IPS-20b (cell line): ENCODE data around the gene PPRC1.

Source experiments
- H3K27ac ChIP-seq: one replicate; pipeline ENCODE4 v1.5.1; 2013; ENCODE audit warnings: low read length
- H3K27me3 ChIP-seq: 2 replicates; pipeline ENCODE4 v1.6.1; 2013; ENCODE audit warnings: mild to moderate bottlenecking, low read length, inconsistent platforms; ENCODE audit not compliant: insufficient read depth
- H3K36me3 ChIP-seq: 2 replicates; pipeline ENCODE4 v1.6.1; 2013; ENCODE audit warnings: low read depth, mild to moderate bottlenecking, inconsistent platforms, low read length, moderate library complexity; ENCODE audit not compliant: insufficient read depth
- H3K4me1 ChIP-seq: 2 replicates; pipeline ENCODE4 v1.6.1; 2013; ENCODE audit warnings: mild to moderate bottlenecking, control low read depth, inconsistent platforms, low read length, moderate library complexity; ENCODE audit not compliant: insufficient read depth
- H3K4me3 ChIP-seq: 2 replicates; pipeline ENCODE4 v1.5.1; 2013; ENCODE audit warnings: mild to moderate bottlenecking, low read length, inconsistent platforms
- H3K9ac ChIP-seq: 2 replicates; pipeline ENCODE4 v1.6.1; 2013; ENCODE audit warnings: low read depth, mild to moderate bottlenecking, inconsistent platforms, low read length, moderate library complexity
- H3K9me3 ChIP-seq: 2 replicates; pipeline ENCODE4 v1.6.1; 2013; ENCODE audit warnings: mild to moderate bottlenecking, low read depth, low read length, inconsistent platforms; ENCODE audit not compliant: insufficient read depth

The PPRC1 gene

DNA sequence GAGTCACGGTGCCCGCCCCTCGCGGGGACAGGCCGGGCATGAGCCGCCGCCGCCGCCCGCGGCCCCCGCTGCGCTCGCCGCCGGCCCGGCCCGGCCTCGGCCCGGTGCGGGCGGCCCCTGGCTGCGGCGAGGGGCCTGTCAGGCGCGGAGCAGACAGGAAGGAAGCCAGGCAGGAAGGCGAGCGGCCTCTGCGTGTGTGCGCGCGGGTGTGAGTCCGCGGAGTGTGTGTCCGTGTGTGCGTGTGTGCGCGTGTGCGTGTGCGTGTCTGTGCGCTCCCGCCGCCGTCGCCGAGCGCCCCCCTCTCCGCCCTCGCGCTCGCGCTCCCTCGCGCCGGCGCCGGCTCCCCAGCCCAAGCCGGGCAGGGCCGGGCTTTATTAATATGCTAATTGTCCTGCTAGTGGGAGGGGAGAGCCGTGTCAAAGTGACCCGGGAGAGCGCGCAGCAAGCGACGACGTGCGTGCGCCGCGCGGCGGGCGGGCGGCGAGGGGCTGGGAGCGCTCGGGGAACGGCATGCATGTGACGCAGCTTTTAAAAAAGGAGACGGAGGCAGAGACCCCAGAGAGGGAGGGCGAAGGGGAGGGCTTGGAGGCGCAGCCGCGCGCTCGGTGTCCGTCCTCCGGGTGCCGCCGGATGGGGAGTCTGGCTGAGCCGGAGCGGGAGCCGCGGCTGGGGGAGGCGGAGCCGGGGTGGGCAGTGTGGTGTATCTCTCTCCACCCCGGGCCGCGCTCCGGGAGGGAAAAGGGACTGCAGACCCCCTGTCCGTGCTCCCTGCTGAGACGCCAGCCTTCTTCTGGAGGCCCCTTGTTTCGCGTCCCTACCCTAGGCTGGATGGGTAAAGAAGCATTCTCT, 12.5 kb upstream of the PPRC1 start, which contains the start of gene LDB1:
TSS of gene LDB1 (minus strand) at position 227 of the 849 bp plus-strand sequence. CDS start 258 bp downstream, outside the sequence.
- peak within 1 kb of the TSS; percentile 82 for H3K4me3 ChIP-seq

DNA sequence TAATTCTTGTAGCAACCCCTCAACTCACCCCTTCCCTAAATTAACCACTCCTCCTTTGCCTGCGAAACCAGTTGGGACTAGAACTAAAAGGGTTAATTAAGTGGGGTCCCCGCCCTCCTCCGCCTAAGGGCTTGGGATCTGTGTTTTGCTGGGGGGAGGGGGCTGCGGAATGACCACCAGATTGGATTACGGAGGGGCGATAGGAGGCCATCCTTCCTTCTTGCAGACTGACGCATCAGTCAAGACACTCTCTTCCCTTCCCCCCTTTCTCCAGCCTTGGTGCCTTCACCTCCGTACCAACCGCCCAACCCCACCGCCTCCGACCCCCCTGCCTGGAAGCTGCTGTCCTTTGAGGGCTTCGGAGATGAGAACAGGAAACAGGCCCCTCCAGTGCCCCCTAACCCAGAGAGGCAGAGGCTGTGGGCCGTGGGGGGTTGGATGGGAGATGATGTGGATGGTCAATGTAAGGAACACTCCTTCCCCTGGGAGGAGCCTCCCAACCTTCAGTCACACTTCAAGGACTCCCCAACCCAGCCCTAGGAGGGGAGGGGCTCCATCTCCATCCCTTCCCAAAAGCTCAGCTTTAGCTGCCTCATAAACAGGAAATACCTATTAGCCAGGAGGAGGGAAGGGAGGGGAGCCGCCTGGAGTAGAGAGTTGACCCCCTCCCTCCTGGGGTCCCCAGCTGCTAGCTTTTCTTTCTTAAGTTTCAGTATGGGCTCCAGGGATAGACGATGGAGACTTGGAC, 11.7 kb upstream of the PPRC1 start:
- no peaks in the 10 kb centered on the region for H3K9me3 ChIP-seq
- peaks cover 42% of the 10 kb centered on the region for H3K4me1 ChIP-seq
- peak overlapping the region; percentile 93 for H3K27ac ChIP-seq
- H3K27me3 ChIP-seq, result no peaks in the 10 kb centered on the region
- peak overlapping the region; percentile 85; the same call in 1 of the 2 replicates for H3K9ac ChIP-seq
- H3K4me3 ChIP-seq, result peak overlapping the region; percentile 82
- no peaks in the 10 kb centered on the region for H3K36me3 ChIP-seq

More for the DNA sequence above, 12.5 kb upstream of the PPRC1 start, which contains the start of gene LDB1:
- Histone ChIP-seq H3K36me3 (no peaks in the 10 kb centered on the region), H3K4me1 (peaks cover 49% of the 10 kb centered on the region), H3K27me3 (no peaks in the 10 kb centered on the region), H3K27ac (peak within 1 kb of the TSS; percentile 93), H3K9me3 (no peaks in the 10 kb centered on the region), H3K9ac (peak within 1 kb of the TSS; percentile 85; the same call in 1 of the 2 replicates)

DNA sequence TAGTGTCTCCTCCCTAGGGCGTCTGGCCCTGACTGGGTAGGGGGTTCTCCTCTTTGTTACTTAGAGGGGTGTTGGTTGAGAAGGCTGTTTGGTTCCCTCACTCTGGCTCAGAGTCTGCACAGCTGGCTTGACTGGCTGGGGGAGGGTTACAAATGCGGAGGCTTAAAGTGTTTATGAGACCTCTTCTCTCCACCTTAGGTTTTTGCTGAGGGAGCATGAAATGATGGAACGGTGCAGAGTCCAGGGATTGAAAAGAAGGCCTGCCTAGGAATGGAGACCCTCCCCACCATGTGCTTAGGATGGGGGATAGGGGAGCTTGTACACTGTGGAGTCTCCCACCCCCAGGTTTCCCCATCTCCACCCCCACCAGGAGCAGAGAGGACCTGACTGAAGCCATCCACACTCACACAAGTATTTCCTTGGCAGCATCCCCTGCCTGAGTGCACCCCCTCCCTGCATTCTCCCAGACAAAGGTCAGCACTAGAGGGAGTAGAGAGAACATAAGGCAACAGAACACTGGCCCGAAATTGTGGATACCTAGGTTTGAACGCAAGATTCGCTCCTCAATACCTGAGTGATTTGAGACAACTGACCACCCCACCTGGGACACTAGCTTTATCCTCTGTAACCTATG, 11.0 kb upstream of the PPRC1 start:
- H3K27ac ChIP-seq, result peak overlapping the region; percentile 93
- H3K4me3 ChIP-seq, result peak overlapping the region; percentile 82
- no peaks in the 10 kb centered on the region for H3K36me3 ChIP-seq
- no peaks in the 10 kb centered on the region for H3K9me3 ChIP-seq
- H3K9ac ChIP-seq, result peak overlapping the region; percentile 85; the same call in 1 of the 2 replicates
- H3K4me1 ChIP-seq, result peaks cover 36% of the 10 kb centered on the region
- H3K27me3 ChIP-seq, result no peaks in the 10 kb centered on the region

DNA sequence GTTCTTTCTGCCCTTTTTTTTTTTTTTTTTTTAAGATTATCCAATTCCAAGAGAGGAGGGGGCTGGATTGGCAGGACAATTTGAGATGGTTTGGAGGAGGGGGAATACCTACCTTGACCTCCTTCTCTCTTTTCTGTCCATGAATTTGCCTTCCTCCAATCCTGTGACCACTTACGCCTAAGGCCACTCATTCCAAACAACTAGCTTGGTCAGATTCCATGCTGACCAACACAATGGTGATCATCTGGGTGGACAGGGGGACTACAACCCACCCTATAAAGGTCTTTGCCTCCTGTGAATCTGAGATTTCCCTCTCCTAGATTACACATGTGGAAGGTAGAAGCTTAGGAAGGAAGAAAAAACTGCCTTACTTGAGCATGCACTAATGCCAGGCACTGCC, 10.4 kb upstream of the PPRC1 start:
- peak overlapping the region; percentile 82 for H3K4me3 ChIP-seq
- peak overlapping the region; percentile 85; the same call in 1 of the 2 replicates for H3K9ac ChIP-seq
- peaks cover 30% of the 10 kb centered on the region for H3K4me1 ChIP-seq
- H3K27me3 ChIP-seq, result no peaks in the 10 kb centered on the region
- H3K27ac ChIP-seq, result peak overlapping the region; percentile 93
- no peaks in the 10 kb centered on the region for H3K9me3 ChIP-seq
- no peaks in the 10 kb centered on the region for H3K36me3 ChIP-seq

DNA sequence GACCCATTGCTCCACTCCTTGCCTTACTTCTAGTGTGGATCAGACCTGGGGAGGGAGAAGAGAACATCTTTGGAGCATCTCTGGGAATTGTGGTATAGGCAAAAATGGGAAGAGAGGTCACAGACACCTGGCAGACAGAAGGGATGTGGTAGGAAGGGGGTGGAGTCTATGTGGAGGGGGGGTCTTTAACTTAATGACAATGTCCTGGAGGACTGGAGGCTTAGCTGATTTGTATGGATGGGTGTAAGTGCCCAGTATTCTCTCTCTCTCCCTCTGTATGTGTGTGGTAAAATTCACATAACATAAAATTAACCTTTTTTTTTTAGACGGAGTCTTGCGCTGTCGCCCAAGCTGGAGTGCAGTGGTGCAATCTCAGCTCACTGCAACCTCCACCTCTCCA, 9.6 kb upstream of the PPRC1 start:
- Histone ChIP-seq H3K27ac (no peak overlapping the region), H3K4me1 (peaks cover 22% of the 10 kb centered on the region), H3K36me3 (no peaks in the 10 kb centered on the region), H3K27me3 (no peaks in the 10 kb centered on the region), H3K4me3 (no peak overlapping the region), H3K9ac (peak overlapping the region; percentile 85; the same call in 1 of the 2 replicates), H3K9me3 (no peaks in the 10 kb centered on the region)

DNA sequence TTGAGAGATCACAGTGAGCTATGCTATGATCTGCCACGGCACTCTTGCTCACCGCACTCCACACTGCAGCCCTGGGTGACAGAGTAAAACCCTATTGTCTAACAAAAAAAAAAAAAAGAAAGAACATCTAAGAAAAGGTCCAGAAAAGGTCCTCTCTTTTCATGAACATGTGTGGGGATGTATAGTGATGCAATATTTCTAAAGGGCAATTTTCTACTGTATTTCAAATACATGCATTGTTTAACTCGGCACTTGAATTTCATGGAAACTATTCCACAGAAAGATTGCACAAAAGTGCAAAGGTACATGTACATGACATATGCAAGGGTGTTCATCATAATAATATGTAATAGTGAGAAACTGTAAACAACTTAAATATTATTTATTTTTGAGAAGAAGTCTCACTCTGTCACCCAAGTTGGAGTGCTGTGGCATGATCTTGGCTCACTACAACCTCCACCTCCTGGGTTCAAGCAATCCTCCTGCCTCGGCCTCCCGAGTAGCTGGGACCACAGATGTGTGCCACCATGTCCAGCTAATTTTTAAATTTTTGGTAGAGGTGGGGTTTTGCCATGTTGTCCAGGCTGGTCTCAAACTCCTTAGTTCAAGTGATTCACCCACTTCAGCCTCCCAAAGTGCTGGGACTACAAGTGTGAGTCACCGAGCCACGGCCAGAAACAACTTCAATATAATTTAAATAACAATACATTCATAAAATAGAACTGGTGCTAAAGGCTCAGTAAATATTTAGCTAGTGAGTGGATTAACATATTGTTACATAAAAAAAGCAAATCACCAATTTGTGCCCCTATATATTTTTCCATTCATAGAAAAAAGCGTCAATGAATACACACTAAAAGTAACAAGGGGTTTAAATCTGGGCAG, 1.3 kb upstream of the PPRC1 start:
- Histone ChIP-seq H3K9ac (no peak overlapping the region), H3K4me3 (no peak overlapping the region), H3K27me3 (no peaks in the 10 kb centered on the region), H3K4me1 (peaks cover 4% of the 10 kb centered on the region), H3K27ac (no peak overlapping the region), H3K36me3 (peaks cover 9% of the 10 kb centered on the region; the same call in 1 of the 2 replicates), H3K9me3 (no peaks in the 10 kb centered on the region)

DNA sequence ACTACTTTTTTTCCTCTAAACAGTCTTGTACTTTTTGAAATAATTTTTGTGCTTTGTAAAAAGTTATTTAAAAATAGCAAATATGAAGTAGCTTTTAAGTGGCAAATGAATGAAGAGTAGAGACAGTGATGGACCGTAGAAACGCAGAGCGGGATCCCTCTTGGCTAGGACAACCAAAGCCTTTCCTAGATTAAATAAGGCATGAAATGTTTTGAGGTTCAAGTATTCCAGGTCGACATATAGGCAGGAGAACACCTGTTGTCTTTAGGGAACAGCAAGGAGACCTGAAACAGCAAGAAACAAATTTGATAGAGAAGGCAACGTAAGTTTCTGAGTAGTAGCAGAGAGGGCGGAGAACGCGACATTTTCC, 662 bp upstream of the PPRC1 start:
- H3K9me3 ChIP-seq, result no peaks in the 10 kb centered on the region
- H3K36me3 ChIP-seq, result peaks cover 9% of the 10 kb centered on the region; the same call in 1 of the 2 replicates
- H3K4me3 ChIP-seq, result peak overlapping the region; percentile 98; the same call in 1 of the 2 replicates
- H3K9ac ChIP-seq, result no peak overlapping the region
- peaks cover 4% of the 10 kb centered on the region for H3K4me1 ChIP-seq
- H3K27me3 ChIP-seq, result no peaks in the 10 kb centered on the region
- no peak overlapping the region for H3K27ac ChIP-seq

DNA sequence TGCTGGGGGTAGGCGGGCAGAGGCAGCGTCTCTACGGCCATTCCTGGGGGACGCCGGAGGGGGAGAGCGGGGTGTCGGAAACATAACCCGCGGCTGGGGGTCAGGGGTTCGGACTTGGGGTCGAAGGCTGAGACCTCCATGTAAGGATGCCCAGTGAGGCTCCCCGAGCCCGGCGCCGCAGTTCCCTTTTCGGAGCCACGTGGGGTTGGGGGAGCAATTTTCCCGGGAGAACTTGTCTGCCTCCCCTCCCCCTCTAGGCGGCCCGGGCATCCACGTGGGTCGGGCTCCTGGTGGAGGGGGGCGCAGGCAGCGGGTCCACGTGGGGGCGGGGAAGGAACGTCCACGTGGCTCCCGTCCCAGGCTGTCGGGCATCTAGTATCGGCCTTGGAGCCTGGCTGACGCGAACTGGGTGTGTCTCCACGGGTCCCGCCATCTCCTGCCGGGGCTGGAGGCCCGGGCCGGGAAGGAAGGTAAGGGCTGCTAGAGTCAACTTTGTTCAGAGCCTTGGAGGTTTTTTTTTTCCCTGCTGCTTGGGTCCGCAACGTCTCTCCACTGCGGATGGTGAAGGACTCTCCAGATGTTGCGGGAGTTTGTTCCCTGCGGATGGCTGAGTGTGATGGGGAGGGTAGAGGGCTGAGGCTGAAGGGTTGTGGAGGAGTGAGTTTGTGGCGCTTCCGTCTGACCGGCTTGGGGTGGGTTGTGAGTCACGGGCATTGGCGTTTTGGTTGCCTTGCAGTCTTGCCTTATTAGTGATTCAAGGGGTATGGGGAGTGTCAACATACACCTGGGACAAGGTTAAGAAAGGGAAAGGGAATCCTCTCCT, 744 bp downstream of the PPRC1 start:
- peak overlapping the region; percentile 95 for H3K9ac ChIP-seq
- peak overlapping the region; percentile 85 for H3K27ac ChIP-seq
- peaks cover 4% of the 10 kb centered on the region for H3K4me1 ChIP-seq
- no peaks in the 10 kb centered on the region for H3K9me3 ChIP-seq
- H3K27me3 ChIP-seq, result no peaks in the 10 kb centered on the region
- H3K4me3 ChIP-seq, result peak overlapping the region; percentile 98
- H3K36me3 ChIP-seq, result peaks cover 22% of the 10 kb centered on the region

DNA sequence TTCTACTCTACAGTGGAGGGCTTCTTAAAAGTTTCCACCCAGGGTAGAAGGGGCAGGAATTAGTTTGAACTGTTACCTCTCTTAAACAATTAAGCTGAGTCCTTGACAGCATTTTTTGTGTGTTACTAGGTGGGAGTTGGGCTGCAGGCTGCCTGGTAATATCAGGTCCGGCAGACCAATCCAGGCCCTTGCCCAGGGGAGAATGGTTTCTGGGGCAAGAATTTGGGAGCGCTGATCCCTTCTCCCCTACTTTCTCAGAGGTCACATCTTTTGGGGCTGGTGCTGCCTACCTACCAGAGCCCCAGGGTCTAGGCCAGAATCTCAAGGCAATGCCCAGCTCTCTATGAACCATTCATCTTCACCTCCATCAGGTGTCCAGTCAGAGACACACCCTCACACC, 1.6 kb downstream of the PPRC1 start:
- no peak overlapping the region for H3K27ac ChIP-seq
- no peaks in the 10 kb centered on the region for H3K27me3 ChIP-seq
- peaks cover 4% of the 10 kb centered on the region for H3K4me1 ChIP-seq
- peak overlapping the region; percentile 98 for H3K4me3 ChIP-seq
- peaks cover 31% of the 10 kb centered on the region for H3K36me3 ChIP-seq
- no peaks in the 10 kb centered on the region for H3K9me3 ChIP-seq
- peak overlapping the region; percentile 95; the same call in 1 of the 2 replicates for H3K9ac ChIP-seq

DNA sequence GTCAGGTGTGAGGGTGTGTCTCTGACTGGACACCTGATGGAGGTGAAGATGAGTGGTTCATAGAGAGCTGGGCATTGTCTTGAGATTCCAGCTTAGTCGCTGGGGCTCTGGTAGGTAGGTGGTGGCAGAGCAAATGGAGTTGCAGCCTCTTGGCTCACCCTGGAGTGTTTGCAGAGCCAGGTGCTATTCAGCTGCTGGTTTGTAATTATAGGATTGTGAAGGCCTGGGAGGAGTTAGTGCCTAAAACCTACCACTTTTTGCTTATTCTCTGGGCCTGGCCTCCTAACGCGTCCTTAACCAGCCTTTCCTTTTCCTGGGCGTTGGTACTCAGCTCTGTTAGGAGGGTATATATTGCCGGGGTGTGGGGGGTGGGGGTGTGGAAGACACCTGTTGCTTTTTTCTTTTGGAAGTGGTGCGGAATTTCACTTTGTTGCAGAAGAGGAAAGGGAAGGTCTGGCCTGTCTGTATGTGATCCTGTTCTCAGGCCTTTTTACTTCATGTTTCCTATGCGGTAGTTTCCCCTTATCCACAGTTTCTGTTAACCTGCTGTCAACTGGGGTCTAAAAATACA, 3.2 kb downstream of the PPRC1 start:
- Histone ChIP-seq H3K9ac (peak overlapping the region; percentile 18; the same call in 1 of the 2 replicates), H3K27me3 (no peaks in the 10 kb centered on the region), H3K4me3 (peak overlapping the region; percentile 32; the same call in 1 of the 2 replicates), H3K27ac (no peak overlapping the region), H3K4me1 (peaks cover 4% of the 10 kb centered on the region), H3K36me3 (peaks cover 47% of the 10 kb centered on the region), H3K9me3 (no peaks in the 10 kb centered on the region)
